T-cell (primary cell): ENCODE data around the gene OR10P1. TPM values are rescaled to one million over a fixed set of nuclear protein-coding genes. Genes with fewer than 3 reads are reported as not detected.

Experiments used
- ATAC-seq, 4 experiments: fragments of 200-7000 bp in 3 of 4; fragments of 150-1000 bp in 1 of 4; cut with Tn5 transposase; replicated peaks in 1 of 4; 1 replicate in 3 of 4; 2 replicates in 1 of 4; pipeline ENCODE4 v1.10.0; 2021; ENCODE audit warnings: moderate library complexity in 3 of 4, mild to moderate bottlenecking in 2 of 4, moderate number of reproducible peaks in 1 of 4
- CTCF ChIA-PET, 2 donors: fragments of 300-600 bp; sonication (Branson Sonifier 250); formaldehyde crosslinking; loops; one replicate each; lab custom pipeline; 2022; ENCODE audit warnings: antibody characterized with exemption in 2 of 2; lab: Charles Lee
- POLR2A ChIA-PET, 2 donors: fragments of 300-600 bp; sonication (Branson Sonifier 250); formaldehyde crosslinking; loops; one replicate each; lab custom pipeline; 2022; ENCODE audit warnings: antibody characterized with exemption in 2 of 2; lab: Charles Lee
- DNase-seq, 35 experiments: peaks; one replicate each; pipeline versions ENCODE4 v3.0.0 to v3.0.0-alpha.2; 2013 to 2023
- H3K27ac ChIP-seq: one replicate; pipeline ENCODE4 v1.5.1; 2013; ENCODE audit warnings: low read length
- H3K27me3 ChIP-seq, 2 experiments: replicated peaks in 1 of 2; 1 replicate in 1 of 2; 2 replicates in 1 of 2; pipeline versions ENCODE4 v1.6.1 to v1.7.0; 2013; ENCODE audit warnings: low read length in 1 of 2, mixed read lengths in 1 of 2; ENCODE audit not compliant: control insufficient read depth in 2 of 2, insufficient read depth in 2 of 2; ENCODE audit errors: extremely low read depth in 1 of 2
- H3K36me3 ChIP-seq, 2 donors: 1 replicate in 1 of 2; 2 replicates in 1 of 2; pipeline versions ENCODE4 v1.6.1 to v1.7.0; 2013; ENCODE audit warnings: low read length in 1 of 2; ENCODE audit not compliant: control insufficient read depth in 2 of 2, insufficient read depth in 1 of 2; ENCODE audit errors: extremely low read depth in 1 of 2
- H3K4me1 ChIP-seq, 2 experiments: 1 replicate in 1 of 2; 2 replicates in 1 of 2; pipeline versions ENCODE4 v1.6.1 to v1.7.0; 2013; ENCODE audit warnings: low read length in 2 of 2, mixed read lengths in 1 of 2; ENCODE audit not compliant: insufficient read depth in 2 of 2, control insufficient read depth in 1 of 2; ENCODE audit errors: extremely low read depth in 1 of 2
- H3K4me3 ChIP-seq, 2 donors: 1 replicate in 1 of 2; 2 replicates in 1 of 2; pipeline versions ENCODE4 v1.5.1 to v1.7.0; 2013; ENCODE audit warnings: mild to moderate bottlenecking in 2 of 2, low read length in 1 of 2, moderate library complexity in 1 of 2; ENCODE audit not compliant: control insufficient read depth in 1 of 2; ENCODE audit errors: extremely low read depth in 1 of 2
- H3K9me3 ChIP-seq: 2 replicates; pipeline ENCODE4 v1.7.0; 2013
- H3K27ac Mint-ChIP-seq, 2 donors: one replicate each; pipeline ENCODE4 v1.8.0; 2020 to 2021; ENCODE audit warnings: mild to moderate bottlenecking in 2 of 2, mixed read lengths in 2 of 2
- H3K27me3 Mint-ChIP-seq, 2 donors: one replicate each; pipeline ENCODE4 v1.8.0; 2021 to 2022; ENCODE audit warnings: mixed read lengths in 2 of 2
- H3K36me3 Mint-ChIP-seq: one replicate; pipeline ENCODE4 v1.8.0; 2021; ENCODE audit warnings: mixed read lengths
- H3K4me1 Mint-ChIP-seq, 3 donors: one replicate each; pipeline ENCODE4 v1.8.0; 2020 to 2022; ENCODE audit warnings: mixed read lengths in 3 of 3, mild to moderate bottlenecking in 1 of 3
- H3K4me3 Mint-ChIP-seq, 3 donors: one replicate each; pipeline ENCODE4 v1.8.0; 2020 to 2022; ENCODE audit warnings: mild to moderate bottlenecking in 3 of 3, mixed read lengths in 3 of 3, moderate library complexity in 3 of 3
- H3K9me3 Mint-ChIP-seq, 3 donors: one replicate each; pipeline ENCODE4 v1.8.0; 2020 to 2022; ENCODE audit warnings: mixed read lengths in 3 of 3
- WGBS: methylation state at CpG from one replicate; pipeline ENCODE4 v1.1.5; 2013; ENCODE audit warnings: missing lambda C conversion rate; ENCODE audit not compliant: insufficient coverage; 5-methylcytosine and 5-hydroxymethylcytosine counted together
- total RNA-seq, 35 experiments: library from RNA in 6 of 35; stranded (reverse) in 6 of 35; fragments of 120-200 nt in 1 of 35; gene quantifications; one replicate each; pipeline versions ENCODE4 v1.2.1 to v1.2.4 and lab custom pipeline; 2013 to 2026

The OR10P1 gene
- total RNA-seq, 5 donors from 2014 or later (not counting 1 experiment from before 2014, with no cell fraction given), result not detected

DNA sequence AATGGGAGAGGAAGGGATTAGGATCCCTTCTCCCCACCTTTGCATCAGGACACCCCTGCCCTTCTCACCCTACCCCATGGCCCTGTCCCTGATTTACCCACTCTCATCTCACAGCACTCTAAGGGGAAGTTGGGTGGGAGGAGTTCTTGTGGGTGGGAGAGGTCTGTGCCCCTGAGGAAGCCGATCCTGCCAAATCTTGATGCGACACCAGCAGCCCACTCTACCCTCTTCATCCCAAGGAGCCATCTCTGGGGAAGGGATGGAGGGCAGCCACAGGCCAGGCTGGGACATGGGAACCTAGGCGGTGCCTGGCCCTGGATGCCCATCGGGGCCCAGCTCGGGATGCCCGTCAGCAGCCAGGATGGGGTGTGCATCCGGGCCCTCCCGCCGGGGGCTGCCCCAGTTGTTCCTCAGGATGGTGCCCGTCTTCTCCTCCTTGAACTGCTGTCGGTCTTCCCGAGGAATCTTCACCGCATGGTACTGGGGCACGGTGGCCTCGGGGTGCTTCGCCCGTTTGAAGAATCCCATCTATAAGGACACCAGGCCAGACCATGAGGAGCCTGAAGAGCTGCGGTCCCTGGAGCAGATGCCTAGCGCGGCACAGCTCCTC is 48.2 kb downstream of the OR10P1 start:
- H3K36me3 ChIP-seq, result no peaks in the 10 kb centered on the region
- Mint-ChIP-seq H3K27me3 (peaks cover 21 to 26% of the 10 kb centered on the region in 2 donors), H3K36me3 (no peaks in the 10 kb centered on the region), H3K4me1 (peaks cover 18 to 31% (median 23%) of the 10 kb centered on the region in 3 donors), H3K9me3 (no peaks in the 10 kb centered on the region), H3K4me3 (no peak overlapping the region), H3K27ac (no peak overlapping the region)
- peaks cover 0 to 17% of the 10 kb centered on the region in 2 experiments for H3K4me1 ChIP-seq
- no peak overlapping the region for H3K27ac ChIP-seq
- ATAC-seq (no peak), DNase-seq (no peak)
- H3K27me3 ChIP-seq, result peaks cover 0 to 31% of the 10 kb centered on the region in 2 experiments
- no peaks in the 10 kb centered on the region for H3K9me3 ChIP-seq
- WGBS, result 95% methylated on average over 15 of the region's 20 CpGs
- no peak overlapping the region for H3K4me3 ChIP-seq
- POLR2A ChIA-PET, result no interaction called here
- CTCF ChIA-PET, result no interaction called here

GRCh38 chr12:55685671-55686070 is 49.0 kb downstream of the OR10P1 start:
- no peak for DNase-seq
- no peak for ATAC-seq
- Mint-ChIP-seq H3K36me3 (no peaks in the 10 kb centered on the region), H3K9me3 (no peaks in the 10 kb centered on the region), H3K4me1 (peaks cover 18 to 31% (median 23%) of the 10 kb centered on the region in 3 donors), H3K27ac (no peak overlapping the region), H3K27me3 (peaks cover 18 to 24% of the 10 kb centered on the region in 2 donors), H3K4me3 (no peak overlapping the region)
- ChIA-PET CTCF (no interaction called here), POLR2A (no interaction called here)
- H3K4me1 ChIP-seq, result peaks cover 0 to 17% of the 10 kb centered on the region in 2 experiments
- H3K27ac ChIP-seq, result no peak overlapping the region
- peaks cover 0 to 29% of the 10 kb centered on the region in 2 experiments for H3K27me3 ChIP-seq
- H3K4me3 ChIP-seq, result no peak overlapping the region
- WGBS, result 86% methylated on average over 5 of the region's 5 CpGs
- no peaks in the 10 kb centered on the region for H3K9me3 ChIP-seq
- no peaks in the 10 kb centered on the region for H3K36me3 ChIP-seq

GRCh38 chr12:55686366-55687010 is 49.8 kb downstream of the OR10P1 start:
- POLR2A ChIA-PET, result interaction anchor here in 1 of 2 donors (0.5 kb wide), 1 partner anchor 47 kb away, joined by 3 read pairs; no protein-coding TSS in a partner anchor
- Histone ChIP-seq H3K27ac (no peak overlapping the region), H3K4me3 (no peak overlapping the region), H3K4me1 (peaks cover 0 to 12% of the 10 kb centered on the region in 2 experiments), H3K27me3 (peaks cover 0 to 21% of the 10 kb centered on the region in 2 experiments), H3K9me3 (no peaks in the 10 kb centered on the region), H3K36me3 (no peaks in the 10 kb centered on the region)
- H3K4me3 Mint-ChIP-seq, result no peak overlapping the region
- 87% methylated on average over 9 of the region's 9 CpGs for WGBS
- H3K4me1 Mint-ChIP-seq, result peaks cover 12 to 24% (median 15%) of the 10 kb centered on the region in 3 donors
- ATAC-seq, result no peak
- peaks cover 9 to 16% of the 10 kb centered on the region in 2 donors for H3K27me3 Mint-ChIP-seq
- DNase-seq, result no peak
- no peaks in the 10 kb centered on the region for H3K9me3 Mint-ChIP-seq
- H3K36me3 Mint-ChIP-seq, result no peaks in the 10 kb centered on the region
- H3K27ac Mint-ChIP-seq, result no peak overlapping the region
- CTCF ChIA-PET, result interaction anchor here in 1 of 2 donors (0.7 kb wide), 1 partner anchor 857 kb away, joined by 5 read pairs; no protein-coding TSS in a partner anchor

Other genes starting within 250 kb of the OR10P1 start
- not detected for gene OR6C65, start 236.4 kb upstream of the OR10P1 start, total RNA-seq
- gene OR6C76, start 210.6 kb upstream of the OR10P1 start, total RNA-seq, result not detected
- gene OR6C2, start 192.8 kb upstream of the OR10P1 start, total RNA-seq, result not detected
- gene OR6C70, start 166.8 kb upstream of the OR10P1 start, total RNA-seq, result not detected
- gene OR6C68, start 144.5 kb upstream of the OR10P1 start, total RNA-seq, result not detected
- gene OR6C4, start 87.3 kb upstream of the OR10P1 start, total RNA-seq, result not detected
- under 1 TPM in 1 of 5 donors, not detected in 4; 0.55 TPM for gene OR2AP1, start 64.4 kb upstream of the OR10P1 start, total RNA-seq
- gene ITGA7, start 71.0 kb downstream of the OR10P1 start, total RNA-seq, result 1 to 10 TPM; 2.6 to 4.6 (median 3.1) TPM
- 10 to 100 TPM; 49.4 to 76.6 (median 72.7) TPM for gene BLOC1S1, start 79.2 kb downstream of the OR10P1 start, total RNA-seq
- gene RDH5, start 83.5 kb downstream of the OR10P1 start, total RNA-seq, result 10 to 100 TPM; 13.0 to 29.1 (median 22.4) TPM
- gene CD63, start 92.1 kb downstream of the OR10P1 start, total RNA-seq, result 10 to 100 TPM; 41.3 to 88.2 (median 73.5) TPM
- 10 to 100 TPM in 4 of 5 donors, 1 to 10 TPM in 1; 7.5 to 12.9 (median 11.5) TPM for gene GDF11, start 106.2 kb downstream of the OR10P1 start, total RNA-seq
- 10 to 100 TPM; 36.9 to 50.3 (median 46.8) TPM for gene SARNP, start 180.8 kb downstream of the OR10P1 start, total RNA-seq
- 10 to 100 TPM; 19.0 to 46.8 (median 41.6) TPM for gene ORMDL2, start 181.1 kb downstream of the OR10P1 start, total RNA-seq
- 10 to 100 TPM; 21.5 to 34.5 (median 30.7) TPM for gene DNAJC14, start 192.7 kb downstream of the OR10P1 start, total RNA-seq
- gene MMP19, start 206.0 kb downstream of the OR10P1 start, total RNA-seq, result not detected